A673 (cell line): ENCODE results near the gene RUNX2.

Experiments
- CTCF ChIP-seq: fragments of 300-800, 200-600 bp; sonication (generic); conservative IDR thresholded peaks from 2 replicates; pipeline ENCODE4 v1.5.1; 2017; ENCODE audit warnings: low read depth, mild to moderate bottlenecking, antibody characterized with exemption, low read length, moderate library complexity, mixed read lengths
- EZH2 ChIP-seq: fragments of 200-600 bp; sonication (generic); IDR thresholded peaks from 2 replicates; pipeline ENCODE4 v1.6.1; 2017; ENCODE audit warnings: borderline replicate concordance, low read depth, mild to moderate bottlenecking, mixed read lengths, antibody characterized with exemption, low read length; ENCODE audit not compliant: poor library complexity, severe bottlenecking

- TF ChIP-seq CTCF: no peak
- TF ChIP-seq EZH2: no peak
These were observed 291.9 kb downstream of the RUNX2 start for GRCh38 chr6:45619994-45620471.
